Left lung (tissue), 10 donors: ENCODE measurements around the gene CFAP77. TPM values are rescaled to one million over a fixed set of nuclear protein-coding genes. Genes with fewer than 3 reads are reported as not detected.
A peak's percentile ranks its signal among the peaks of the same experiment; 100 is the strongest.

ENCODE experiments used
- ATAC-seq: fragments of 200-7000 bp; cut with Tn5 transposase; one replicate; pipeline ENCODE4 v1.9.1; 2020; ENCODE audit warnings: moderate library complexity
- DNase-seq, 4 donors: peaks; one replicate each; pipeline ENCODE4 v3.0.0-alpha.2; 2013 to 2020
- H3K27ac ChIP-seq, 2 donors: fragments of 200-600 bp; sonication (generic) in 1 of 2; one replicate each; pipeline versions ENCODE4 v1.5.0 to v1.8.0; 2020 to 2021
- H3K27me3 ChIP-seq, 2 donors: fragments of 200-600 bp; sonication (generic) in 1 of 2; one replicate each; pipeline versions ENCODE4 v1.5.0 to v1.8.0; 2020 to 2021
- H3K36me3 ChIP-seq, 2 donors: fragments of 200-600 bp; sonication (generic) in 1 of 2; one replicate each; pipeline versions ENCODE4 v1.5.0 to v1.8.0; 2020 to 2021
- H3K4me1 ChIP-seq, 2 donors: fragments of 200-600 bp; one replicate each; pipeline ENCODE4 v1.8.0; 2021
- H3K4me3 ChIP-seq, 2 donors: fragments of 200-600 bp; sonication (generic) in 1 of 2; one replicate each; pipeline versions ENCODE4 v1.5.0 to v1.8.0; 2020 to 2021; ENCODE audit warnings: mild to moderate bottlenecking in 1 of 2
- H3K9me3 ChIP-seq, 2 donors: fragments of 200-600 bp; sonication (generic) in 1 of 2; one replicate each; pipeline versions ENCODE4 v1.5.0 to v1.8.0; 2020 to 2021
- CTCF ChIP-seq, 2 donors: fragments of 200-600 bp; sonication (generic) in 1 of 2; IDR thresholded peaks; one replicate each; pipeline versions ENCODE4 v1.5.0 to v1.8.0; 2021; ENCODE audit warnings: antibody characterized with exemption in 2 of 2
- intact Hi-C, 2 donors: fragments of 100-400 bp; cut with DNase I; formaldehyde crosslinking; loops; one replicate each; pipeline versions ENCODE4 v1.11.2 to v1.14.2; 2022
- polyA plus RNA-seq, 6 donors: library from polyadenylated mRNA; unstranded; fragments of 120-200 nt; gene quantifications; one replicate each; pipeline ENCODE4 v1.2.1, GENCODE V29; 2013; ENCODE audit not compliant: insufficient read length in 6 of 6
- total RNA-seq, 2 donors: library from RNA; stranded (reverse); fragmentation: NEBNext Ultra II Directional; extraction: Animal tissue kit (Norgen Biotek cat#: 25700); gene quantifications; one replicate each; pipeline ENCODE4 v1.2.1, GENCODE V29; 2021
- donor health status: DM: no; HTN: yes; CAD: no.
- donor health status: DM: no; HTN: no; CAD: no.

The CFAP77 gene
- total and polyA plus RNA-seq, 8 donors: 0.50 to 3.7 (median 2.4) TPM; not detected in 1

- H3K27ac ChIP-seq: no peak overlapping the region
- no peaks in the 10 kb centered on the region for H3K4me1 ChIP-seq
- intact Hi-C loops: no loop called here
- peaks cover 0 to 3% of the 10 kb centered on the region in 2 donors for H3K9me3 ChIP-seq
- no peak overlapping the region for H3K4me3 ChIP-seq
- ATAC-seq (no peak), DNase-seq (peak in 1 of 4 donors; percentile 45)
- peaks cover 0 to 58% of the 10 kb centered on the region in 2 donors for H3K27me3 ChIP-seq
- no peak for TF ChIP-seq CTCF (IDR thresholded peaks at IDR 0.05)
- no peaks in the 10 kb centered on the region for H3K36me3 ChIP-seq
Observed at GRCh38 chr9:132547976-132548730, 138.1 kb downstream of the CFAP77 start.

- peaks cover 0 to 50% of the 10 kb centered on the region in 2 donors for H3K27me3 ChIP-seq
- H3K27ac ChIP-seq: no peak overlapping the region
- H3K4me1 ChIP-seq: no peaks in the 10 kb centered on the region
- TF ChIP-seq CTCF (IDR thresholded peaks at IDR 0.05): no peak
- intact Hi-C loops: no loop called here
- H3K4me3 ChIP-seq: no peak overlapping the region
- ATAC-seq (no peak), DNase-seq (peak in 1 of 4 donors; percentile 5)
- H3K9me3 ChIP-seq: peaks cover 0 to 4% of the 10 kb centered on the region in 2 donors
- H3K36me3 ChIP-seq: no peaks in the 10 kb centered on the region
Observed at GRCh38 chr9:132548751-132549640, 139.0 kb downstream of the CFAP77 start.

GRCh38 chr9:132551556-132551955 is 141.5 kb downstream of the CFAP77 start:
- Histone ChIP-seq H3K36me3 (no peaks in the 10 kb centered on the region), H3K27ac (no peak overlapping the region), H3K4me3 (no peak overlapping the region), H3K4me1 (no peaks in the 10 kb centered on the region), H3K9me3 (peaks cover 0 to 4% of the 10 kb centered on the region in 2 donors), H3K27me3 (peaks cover 0 to 37% of the 10 kb centered on the region in 2 donors)
- TF ChIP-seq CTCF (IDR thresholded peaks at IDR 0.05): no peak
- intact Hi-C loops: no loop called here
- no peak for ATAC-seq
- peak in 1 of 4 donors; percentile 40 for DNase-seq

GRCh38 chr9:132552041-132552440 is 142.0 kb downstream of the CFAP77 start:
- Histone ChIP-seq H3K27ac (no peak overlapping the region), H3K27me3 (peaks cover 0 to 36% of the 10 kb centered on the region in 2 donors), H3K4me1 (no peaks in the 10 kb centered on the region), H3K4me3 (no peak overlapping the region), H3K9me3 (peaks cover 0 to 4% of the 10 kb centered on the region in 2 donors), H3K36me3 (no peaks in the 10 kb centered on the region)
- ATAC-seq: no peak
- TF ChIP-seq CTCF (IDR thresholded peaks at IDR 0.05): no peak
- peak in 1 of 4 donors; percentile 57 for DNase-seq
- intact Hi-C loops: no loop called here

GRCh38 chr9:132554755-132555154 is 144.7 kb downstream of the CFAP77 start:
- no peak overlapping the region for H3K27ac ChIP-seq
- no peak for TF ChIP-seq CTCF (IDR thresholded peaks at IDR 0.05)
- H3K4me1 ChIP-seq: no peaks in the 10 kb centered on the region
- peaks cover 0 to 4% of the 10 kb centered on the region in 2 donors for H3K9me3 ChIP-seq
- peaks cover 0 to 34% of the 10 kb centered on the region in 2 donors for H3K27me3 ChIP-seq
- ATAC-seq (no peak), DNase-seq (no peak)
- intact Hi-C loops: no loop called here
- no peaks in the 10 kb centered on the region for H3K36me3 ChIP-seq
- no peak overlapping the region for H3K4me3 ChIP-seq
